Measurements from ENCODE around the gene DNAI4.
"Not testable (repeated sequence)": the region's sequence is repeated elsewhere in the genome, so short reads cannot be mapped to it uniquely, and the experiment has no call there.

Gene DNAI4, protein sequence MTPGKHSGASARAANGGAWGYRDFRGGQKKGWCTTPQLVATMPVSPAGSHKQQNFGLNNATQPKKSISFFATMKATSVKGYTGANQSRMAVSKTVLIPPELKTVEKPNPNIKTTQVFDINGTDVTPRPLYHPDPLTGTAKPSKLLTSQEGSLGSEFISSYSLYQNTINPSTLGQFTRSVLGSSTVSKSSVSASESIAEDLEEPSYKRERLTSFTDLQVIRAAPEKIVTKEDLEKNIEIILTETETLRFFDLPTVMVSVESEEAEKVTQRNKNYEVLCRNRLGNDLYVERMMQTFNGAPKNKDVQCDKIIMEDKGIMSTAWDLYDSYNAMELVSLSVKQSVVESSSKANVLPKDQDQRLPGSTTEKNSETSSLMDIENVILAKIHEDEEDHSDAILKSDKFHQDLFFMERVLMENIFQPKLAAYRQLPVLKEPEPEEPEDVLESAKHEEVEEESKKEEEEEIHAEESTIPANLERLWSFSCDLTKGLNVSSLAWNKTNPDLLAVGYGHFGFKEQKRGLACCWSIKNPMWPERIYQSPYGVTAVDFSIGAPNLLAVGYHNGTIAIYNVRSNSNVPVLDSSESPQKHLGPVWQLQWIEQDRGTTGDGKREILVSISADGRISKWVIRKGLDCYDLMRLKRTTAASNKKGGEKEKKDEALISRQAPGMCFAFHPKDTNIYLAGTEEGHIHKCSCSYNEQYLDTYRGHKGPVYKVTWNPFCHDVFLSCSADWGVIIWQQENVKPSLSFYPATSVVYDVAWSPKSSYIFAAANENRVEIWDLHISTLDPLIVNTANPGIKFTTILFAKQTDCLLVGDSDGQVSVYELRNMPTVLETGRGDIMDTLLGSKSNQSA

DNA sequence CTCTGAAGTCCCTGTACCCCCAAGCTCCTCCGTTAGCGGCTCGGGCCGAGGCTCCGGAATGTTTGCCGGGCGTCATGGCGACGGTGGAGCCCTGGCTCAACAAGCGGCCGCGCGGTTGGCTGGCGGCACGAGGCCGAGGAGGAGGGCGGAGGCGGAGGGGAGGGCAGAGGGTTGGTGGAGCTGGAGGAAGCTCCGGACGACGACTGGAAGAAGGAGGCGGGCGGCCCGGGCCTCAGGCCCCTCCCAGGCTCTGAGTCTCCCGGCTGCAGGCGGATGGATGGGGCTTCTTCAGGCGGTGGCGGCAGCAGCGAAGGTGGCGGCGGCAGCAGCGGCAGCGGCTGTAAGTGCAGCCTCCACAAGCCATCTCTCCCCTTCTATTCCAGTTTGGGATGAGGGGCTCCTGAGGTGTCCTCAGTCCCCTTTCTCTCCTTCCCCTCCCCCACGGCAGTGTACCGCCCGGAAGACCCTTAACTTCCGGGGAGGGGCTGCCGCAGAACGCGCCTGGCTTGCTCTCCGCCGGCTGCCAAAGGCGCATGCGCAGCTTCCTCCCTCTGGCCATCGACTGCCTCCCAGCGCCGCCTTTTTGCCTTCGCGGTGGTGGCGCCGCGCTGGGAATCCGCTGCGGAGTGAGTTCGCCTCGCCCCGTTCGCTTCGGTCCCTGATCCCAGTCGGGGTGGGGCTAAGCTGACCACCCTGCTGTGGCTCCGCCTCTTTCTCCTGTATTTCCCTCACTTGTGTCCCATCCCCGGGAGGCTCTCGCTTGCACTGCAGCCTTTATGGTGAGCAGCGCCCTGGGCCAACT, at the start of gene DNAI4, which contains the start of gene MIER1:
TSS of gene DNAI4 (minus strand) at position 101 of the 802 bp plus-strand sequence. CDS start at position 76, 25 bp downstream.
TSS of gene MIER1 (plus strand) at position 235 of the 802 bp plus-strand sequence. CDS start at position 274, 39 bp downstream.
- DNase-seq (ENCODE audit: low read depth): peak; percentile 92
- TF ChIP-seq CTCF (IDR thresholded peaks at IDR 0.05; ENCODE audit: control insufficient read depth, extremely low read depth, insufficient read depth): no peak; the same call in 1 of the 2 replicates
- peak within 1 kb of the TSS; percentile 74 for H3K4me3 ChIP-seq (ENCODE audit: low read depth, low read length)

GRCh38 chr1:66968574-66968973, 43.9 kb upstream of the DNAI4 start:
- no peak for TF ChIP-seq CTCF (IDR thresholded peaks at IDR 0.05; ENCODE audit: control insufficient read depth, extremely low read depth, insufficient read depth)
- H3K4me3 ChIP-seq (ENCODE audit: low read depth, low read length): no peak overlapping the region
- DNase-seq (ENCODE audit: low read depth): no peak

DNA sequence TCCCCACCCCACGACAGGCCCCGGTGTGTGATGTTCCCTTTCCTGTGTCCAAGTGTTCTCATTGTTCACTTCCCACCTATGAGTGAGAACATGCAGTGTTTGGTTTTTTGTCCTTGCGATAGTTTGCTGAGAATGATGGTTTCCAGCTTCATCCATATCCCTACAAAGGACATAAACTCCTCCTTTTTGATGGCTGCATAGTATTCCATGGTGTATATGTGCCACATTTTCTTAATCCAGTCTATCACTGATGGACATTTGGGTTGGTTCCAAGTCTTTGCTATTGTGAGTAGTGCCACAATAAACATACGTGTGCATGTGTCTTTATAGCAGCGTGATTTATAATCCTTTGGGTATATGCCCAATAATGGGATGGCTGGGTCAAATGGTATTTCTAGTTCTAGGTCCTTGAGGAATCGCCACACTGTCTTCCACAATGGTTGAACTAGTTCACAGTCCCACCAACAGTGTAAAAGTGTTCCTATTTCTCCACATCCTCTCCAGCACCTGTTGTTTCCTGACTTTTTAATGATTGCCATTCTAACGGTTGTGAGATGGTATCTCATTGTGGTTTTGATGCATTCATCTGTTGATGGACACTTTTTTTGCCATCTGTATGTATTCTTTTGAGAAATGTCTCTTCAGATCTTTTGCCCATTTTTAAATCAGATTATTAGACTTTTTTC, 41.7 kb upstream of the DNAI4 start:
- not testable (repeated sequence) for H3K4me3 ChIP-seq (ENCODE audit: low read depth, low read length); DNase-seq (ENCODE audit: low read depth)

- H3K4me3 ChIP-seq (ENCODE audit: low read depth, low read length): no peak overlapping the region
- no peak for DNase-seq (ENCODE audit: low read depth)
- TF ChIP-seq CTCF (IDR thresholded peaks at IDR 0.05; ENCODE audit: control insufficient read depth, extremely low read depth, insufficient read depth): no peak
Measured at GRCh38 chr1:66957938-66958337, 33.3 kb upstream of the DNAI4 start.

GRCh38 chr1:66954208-66954607, 29.6 kb upstream of the DNAI4 start:
- no peak for DNase-seq (ENCODE audit: low read depth)
- H3K4me3 ChIP-seq (ENCODE audit: low read depth, low read length): no peak overlapping the region
- no peak for TF ChIP-seq CTCF (IDR thresholded peaks at IDR 0.05; ENCODE audit: control insufficient read depth, extremely low read depth, insufficient read depth)

GRCh38 chr1:66951513-66951912, 26.9 kb upstream of the DNAI4 start:
- no peak for DNase-seq (ENCODE audit: low read depth)
- TF ChIP-seq CTCF (IDR thresholded peaks at IDR 0.05; ENCODE audit: control insufficient read depth, extremely low read depth, insufficient read depth): no peak
- H3K4me3 ChIP-seq (ENCODE audit: low read depth, low read length): no peak overlapping the region
